Measurements from ENCODE around the gene TLE1.

The TLE1 gene

GRCh38 chr9:81676395-81676794 lies 13.0 kb downstream of the TLE1 start:
- Histone ChIP-seq H3K36me3 (ENCODE audit: control insufficient read depth, insufficient read depth, low read length) (peaks cover 17% of the 10 kb centered on the region), H3K27ac (ENCODE audit: insufficient read depth, low read depth, low read length, poor library complexity, severe bottlenecking) (no peak overlapping the region)
- 100% methylated on average over 2 of the region's 2 CpGs for WGBS, 2 experiments

GRCh38 chr9:81673310-81673709 lies 16.0 kb downstream of the TLE1 start:
- Histone ChIP-seq H3K27me3 (ENCODE audit: control insufficient read depth, insufficient read depth, low read length, poor library complexity, severe bottlenecking) (no peaks in the 10 kb centered on the region), H3K27ac (ENCODE audit: insufficient read depth, low read depth, low read length, poor library complexity, severe bottlenecking) (no peak overlapping the region), H3K4me3 (ENCODE audit: insufficient read depth, low read depth, low read length) (no peak overlapping the region), H3K36me3 (ENCODE audit: control insufficient read depth, insufficient read depth, low read length) (peaks cover 17% of the 10 kb centered on the region), H3K9me3 (ENCODE audit: control insufficient read depth, low read length) (no peaks in the 10 kb centered on the region), H3K4me1 (ENCODE audit: control insufficient read depth, insufficient read depth, low read length) (no peaks in the 10 kb centered on the region)
- 76 to 78% methylated on average over 5 of the region's 5 CpGs for WGBS, 2 experiments

More at GRCh38 chr9:81676395-81676794, 13.0 kb downstream of the TLE1 start:
- Histone ChIP-seq H3K4me1 (ENCODE audit: control insufficient read depth, insufficient read depth, low read length) (peaks cover 14% of the 10 kb centered on the region), H3K27me3 (ENCODE audit: control insufficient read depth, insufficient read depth, low read length, poor library complexity, severe bottlenecking) (no peaks in the 10 kb centered on the region), H3K9me3 (ENCODE audit: control insufficient read depth, low read length) (no peaks in the 10 kb centered on the region), H3K4me3 (ENCODE audit: insufficient read depth, low read depth, low read length) (no peak overlapping the region)

GRCh38 chr9:81671880-81672280 lies 17.5 kb downstream of the TLE1 start:
- Histone ChIP-seq H3K4me1 (ENCODE audit: control insufficient read depth, insufficient read depth, low read length) (no peaks in the 10 kb centered on the region), H3K36me3 (ENCODE audit: control insufficient read depth, insufficient read depth, low read length) (peaks cover 17% of the 10 kb centered on the region), H3K27me3 (ENCODE audit: control insufficient read depth, insufficient read depth, low read length, poor library complexity, severe bottlenecking) (no peaks in the 10 kb centered on the region), H3K4me3 (ENCODE audit: insufficient read depth, low read depth, low read length) (no peak overlapping the region), H3K9me3 (ENCODE audit: control insufficient read depth, low read length) (no peaks in the 10 kb centered on the region), H3K27ac (ENCODE audit: insufficient read depth, low read depth, low read length, poor library complexity, severe bottlenecking) (no peak overlapping the region)
- WGBS, 2 experiments, result 94 to 96% methylated on average over 3 of the region's 3 CpGs

DNA sequence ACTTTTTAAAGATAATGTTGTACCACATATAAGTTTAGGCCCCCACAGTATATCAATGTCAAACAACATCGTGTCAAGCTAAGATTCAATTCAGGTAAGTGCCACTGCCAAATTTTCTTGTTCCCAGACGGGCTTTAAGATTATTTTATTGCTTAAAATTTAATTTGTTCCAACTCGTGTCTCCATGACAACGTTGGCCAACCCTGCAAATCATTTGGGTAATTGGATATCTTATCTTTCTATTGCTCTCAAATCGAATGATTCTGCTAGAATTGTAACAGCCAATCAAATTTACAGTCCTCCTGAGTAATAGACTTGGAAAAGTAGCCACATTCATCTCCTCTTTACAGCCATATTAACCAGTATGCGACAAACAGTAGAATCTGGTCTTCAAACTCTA lies 19.5 kb downstream of the TLE1 start:
- Histone ChIP-seq H3K36me3 (ENCODE audit: control insufficient read depth, insufficient read depth, low read length) (peaks cover 11% of the 10 kb centered on the region), H3K9me3 (ENCODE audit: control insufficient read depth, low read length) (no peaks in the 10 kb centered on the region), H3K27me3 (ENCODE audit: control insufficient read depth, insufficient read depth, low read length, poor library complexity, severe bottlenecking) (no peaks in the 10 kb centered on the region), H3K4me1 (ENCODE audit: control insufficient read depth, insufficient read depth, low read length) (peaks cover 17% of the 10 kb centered on the region), H3K27ac (ENCODE audit: insufficient read depth, low read depth, low read length, poor library complexity, severe bottlenecking) (no peak overlapping the region), H3K4me3 (ENCODE audit: insufficient read depth, low read depth, low read length) (no peak overlapping the region)
- WGBS, 2 experiments, result 94 to 95% methylated on average over 6 of the region's 6 CpGs

DNA sequence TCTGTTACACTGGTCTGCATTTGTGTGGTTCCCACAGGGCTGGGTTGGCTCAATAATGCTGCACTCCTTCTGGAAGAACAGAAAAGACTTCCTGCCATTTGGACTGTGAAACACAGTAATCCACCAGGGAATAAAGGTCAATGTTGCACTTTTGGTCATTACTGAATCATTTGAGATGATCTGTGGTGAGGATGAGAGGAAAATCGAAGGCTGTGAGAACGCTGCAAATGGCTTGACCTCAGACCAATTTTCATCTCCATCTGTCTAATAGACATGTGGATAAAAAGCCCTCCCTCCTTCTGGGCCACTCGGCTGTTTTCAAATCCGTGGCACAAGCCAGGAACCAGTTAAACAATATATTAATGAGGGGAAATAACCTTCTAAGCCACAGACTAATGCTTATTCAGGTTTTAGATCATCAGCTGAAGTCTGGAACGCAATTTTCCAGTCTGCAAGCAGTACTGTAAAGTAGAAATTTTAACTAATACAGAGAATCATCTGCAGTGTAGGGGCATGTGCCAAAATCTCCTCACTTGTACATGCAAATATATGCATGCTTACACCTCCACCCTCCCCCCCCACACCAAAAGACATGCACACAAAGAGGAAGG lies 20.2 kb downstream of the TLE1 start:
- no peaks in the 10 kb centered on the region for H3K27me3 ChIP-seq (ENCODE audit: control insufficient read depth, insufficient read depth, low read length, poor library complexity, severe bottlenecking)
- WGBS, 2 experiments, result 80 to 93% methylated on average over 3 to 5 of the region's 5 CpGs
- no peak overlapping the region for H3K27ac ChIP-seq (ENCODE audit: insufficient read depth, low read depth, low read length, poor library complexity, severe bottlenecking)
- H3K9me3 ChIP-seq (ENCODE audit: control insufficient read depth, low read length), result no peaks in the 10 kb centered on the region
- peaks cover 22% of the 10 kb centered on the region for H3K4me1 ChIP-seq (ENCODE audit: control insufficient read depth, insufficient read depth, low read length)
- peaks cover 8% of the 10 kb centered on the region for H3K36me3 ChIP-seq (ENCODE audit: control insufficient read depth, insufficient read depth, low read length)
- no peak overlapping the region for H3K4me3 ChIP-seq (ENCODE audit: insufficient read depth, low read depth, low read length)

- no peaks in the 10 kb centered on the region for H3K27me3 ChIP-seq (ENCODE audit: control insufficient read depth, insufficient read depth, low read length, poor library complexity, severe bottlenecking)
- no peak overlapping the region for H3K4me3 ChIP-seq (ENCODE audit: insufficient read depth, low read depth, low read length)
- no peaks in the 10 kb centered on the region for H3K36me3 ChIP-seq (ENCODE audit: control insufficient read depth, insufficient read depth, low read length)
- H3K27ac ChIP-seq (ENCODE audit: insufficient read depth, low read depth, low read length, poor library complexity, severe bottlenecking), result peak overlapping the region; percentile 9
- 84 to 88% methylated on average over 4 of the region's 4 CpGs for WGBS, 2 experiments
- peaks cover 30% of the 10 kb centered on the region for H3K4me1 ChIP-seq (ENCODE audit: control insufficient read depth, insufficient read depth, low read length)
- H3K9me3 ChIP-seq (ENCODE audit: control insufficient read depth, low read length), result no peaks in the 10 kb centered on the region
Measured at GRCh38 chr9:81666123-81666522, 23.2 kb downstream of the TLE1 start.

DNA sequence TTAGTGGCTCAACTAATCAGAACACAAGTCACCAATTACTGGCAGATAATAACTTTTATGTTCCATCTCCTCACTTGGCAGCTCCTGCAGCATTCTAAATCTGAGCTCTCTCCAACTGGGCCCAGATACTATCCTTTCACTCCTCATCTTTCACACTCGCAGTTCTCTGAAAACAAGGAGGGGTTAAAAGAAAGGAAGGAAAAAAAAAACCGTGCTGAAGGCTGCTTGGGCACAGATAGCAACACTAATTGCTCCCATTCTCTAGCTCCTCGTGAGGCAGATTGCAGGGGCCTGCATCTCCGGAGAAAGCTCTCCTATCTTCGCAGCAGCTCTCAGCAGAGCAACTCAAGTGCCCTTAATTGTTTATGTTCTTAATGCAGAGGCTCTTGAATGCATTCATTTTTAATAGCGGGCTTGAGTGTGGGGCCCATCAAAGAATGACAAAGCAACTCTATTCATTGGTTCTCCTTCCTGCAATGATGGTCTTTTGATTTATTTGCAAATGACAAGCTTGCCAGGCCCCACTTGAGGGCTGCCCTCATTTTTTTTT lies 23.9 kb downstream of the TLE1 start:
- H3K27me3 ChIP-seq (ENCODE audit: control insufficient read depth, insufficient read depth, low read length, poor library complexity, severe bottlenecking), result no peaks in the 10 kb centered on the region
- H3K9me3 ChIP-seq (ENCODE audit: control insufficient read depth, low read length), result no peaks in the 10 kb centered on the region
- peaks cover 30% of the 10 kb centered on the region for H3K4me1 ChIP-seq (ENCODE audit: control insufficient read depth, insufficient read depth, low read length)
- 1 to 2% methylated on average over 6 of the region's 6 CpGs for WGBS, 2 experiments
- H3K36me3 ChIP-seq (ENCODE audit: control insufficient read depth, insufficient read depth, low read length), result no peaks in the 10 kb centered on the region
- no peak overlapping the region for H3K4me3 ChIP-seq (ENCODE audit: insufficient read depth, low read depth, low read length)
- H3K27ac ChIP-seq (ENCODE audit: insufficient read depth, low read depth, low read length, poor library complexity, severe bottlenecking), result peak overlapping the region; percentile 9

GRCh38 chr9:81664638-81665222 lies 24.6 kb downstream of the TLE1 start:
- H3K27me3 ChIP-seq (ENCODE audit: control insufficient read depth, insufficient read depth, low read length, poor library complexity, severe bottlenecking), result no peaks in the 10 kb centered on the region
- no peaks in the 10 kb centered on the region for H3K36me3 ChIP-seq (ENCODE audit: control insufficient read depth, insufficient read depth, low read length)
- H3K4me1 ChIP-seq (ENCODE audit: control insufficient read depth, insufficient read depth, low read length), result peaks cover 30% of the 10 kb centered on the region
- no peak overlapping the region for H3K27ac ChIP-seq (ENCODE audit: insufficient read depth, low read depth, low read length, poor library complexity, severe bottlenecking)
- H3K4me3 ChIP-seq (ENCODE audit: insufficient read depth, low read depth, low read length), result no peak overlapping the region
- 72% methylated on average over 6 of the region's 6 CpGs for WGBS, 2 experiments
- no peaks in the 10 kb centered on the region for H3K9me3 ChIP-seq (ENCODE audit: control insufficient read depth, low read length)

DNA sequence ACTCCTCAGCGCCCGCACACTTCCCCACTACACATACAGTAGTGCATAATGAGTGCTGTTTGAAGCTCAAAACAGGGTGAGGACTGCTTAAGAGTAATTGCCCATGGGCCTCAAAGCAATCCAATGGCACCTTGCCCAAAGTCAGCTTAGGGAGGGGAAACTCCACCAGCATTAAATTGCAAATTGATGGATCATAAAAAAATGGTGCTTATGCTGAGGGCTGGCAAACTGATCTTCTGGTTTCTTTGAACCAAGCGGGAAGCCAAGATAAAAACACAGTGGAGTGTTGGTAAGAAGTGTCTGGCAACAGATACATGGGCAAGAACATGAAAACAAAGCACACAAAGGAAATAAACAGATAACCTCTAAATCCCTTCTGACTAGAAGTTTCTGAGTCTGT lies 28.0 kb downstream of the TLE1 start:
- peaks cover 28% of the 10 kb centered on the region for H3K4me1 ChIP-seq (ENCODE audit: control insufficient read depth, insufficient read depth, low read length)
- H3K9me3 ChIP-seq (ENCODE audit: control insufficient read depth, low read length), result no peaks in the 10 kb centered on the region
- WGBS, 2 experiments, result 91 to 97% methylated on average over 3 of the region's 3 CpGs
- H3K27ac ChIP-seq (ENCODE audit: insufficient read depth, low read depth, low read length, poor library complexity, severe bottlenecking), result no peak overlapping the region
- no peaks in the 10 kb centered on the region for H3K36me3 ChIP-seq (ENCODE audit: control insufficient read depth, insufficient read depth, low read length)
- H3K27me3 ChIP-seq (ENCODE audit: control insufficient read depth, insufficient read depth, low read length, poor library complexity, severe bottlenecking), result no peaks in the 10 kb centered on the region
- H3K4me3 ChIP-seq (ENCODE audit: insufficient read depth, low read depth, low read length), result no peak overlapping the region

- Histone ChIP-seq H3K4me1 (ENCODE audit: control insufficient read depth, insufficient read depth, low read length) (peaks cover 25% of the 10 kb centered on the region), H3K27ac (ENCODE audit: insufficient read depth, low read depth, low read length, poor library complexity, severe bottlenecking) (no peak overlapping the region), H3K36me3 (ENCODE audit: control insufficient read depth, insufficient read depth, low read length) (no peaks in the 10 kb centered on the region), H3K4me3 (ENCODE audit: insufficient read depth, low read depth, low read length) (no peak overlapping the region), H3K9me3 (ENCODE audit: control insufficient read depth, low read length) (no peaks in the 10 kb centered on the region), H3K27me3 (ENCODE audit: control insufficient read depth, insufficient read depth, low read length, poor library complexity, severe bottlenecking) (no peaks in the 10 kb centered on the region)
- 92 to 100% methylated on average over 1 of the region's 1 CpG for WGBS, 2 experiments
Measured at GRCh38 chr9:81656871-81657337, 32.4 kb downstream of the TLE1 start.
